Nephron progenitor cell (in vitro differentiated cells): ENCODE measurements around the gene SMIM17.

ENCODE experiments used
- DNase-seq: peaks from one replicate; pipeline ENCODE4 v3.0.0; 2021
- H3K27ac Mint-ChIP-seq: 2 replicates; pipeline ENCODE4 v1.8.0; 2021; ENCODE audit warnings: mild to moderate bottlenecking, moderate library complexity, mixed read lengths
- H3K27me3 Mint-ChIP-seq: 2 replicates; pipeline ENCODE4 v1.8.0; 2021; ENCODE audit warnings: mild to moderate bottlenecking, low read depth, mixed read lengths; ENCODE audit not compliant: poor library complexity
- H3K36me3 Mint-ChIP-seq: 2 replicates; pipeline ENCODE4 v1.8.0; 2021; ENCODE audit warnings: low read depth, mixed read lengths
- H3K4me1 Mint-ChIP-seq: 2 replicates; pipeline ENCODE4 v1.8.0; 2021; ENCODE audit warnings: mixed read lengths
- H3K4me3 Mint-ChIP-seq: 2 replicates; pipeline ENCODE4 v1.8.0; 2021; ENCODE audit warnings: mild to moderate bottlenecking, moderate library complexity, mixed read lengths
- H3K9me3 Mint-ChIP-seq: 2 replicates; pipeline ENCODE4 v1.8.0; 2021; ENCODE audit warnings: mild to moderate bottlenecking, moderate library complexity, mixed read lengths
- TF ChIP-seq, protein P1 (sequence below): fragments of 200-600 bp; sonication (generic); IDR thresholded peaks from 2 replicates; pipeline ENCODE4 v1.5.0; 2021; ENCODE audit warnings: antibody characterized with exemption

The SMIM17 gene

DNA sequence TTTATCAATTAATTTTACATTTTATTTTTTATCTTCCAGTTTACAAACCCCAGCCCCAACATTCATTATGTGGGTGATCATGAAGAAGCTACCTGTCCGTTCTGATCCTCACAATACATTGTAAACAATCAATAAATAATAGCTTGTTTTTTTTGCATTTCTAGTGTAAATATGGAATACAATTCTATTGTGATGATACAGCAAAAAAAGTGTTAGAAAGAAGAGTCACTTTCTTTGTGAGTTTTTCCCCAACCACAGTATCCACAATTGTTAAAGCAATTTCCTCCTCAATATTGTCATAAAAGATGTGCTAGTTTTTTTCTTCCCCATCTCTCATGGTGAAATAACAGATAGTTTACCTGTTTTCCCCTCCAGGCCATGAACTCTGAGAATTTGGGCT is 58.9 kb downstream of the SMIM17 start:
- H3K4me1 Mint-ChIP-seq = no peaks in the 10 kb centered on the region
- no peak overlapping the region for H3K4me3 Mint-ChIP-seq
- TF ChIP-seq, protein P1, sequence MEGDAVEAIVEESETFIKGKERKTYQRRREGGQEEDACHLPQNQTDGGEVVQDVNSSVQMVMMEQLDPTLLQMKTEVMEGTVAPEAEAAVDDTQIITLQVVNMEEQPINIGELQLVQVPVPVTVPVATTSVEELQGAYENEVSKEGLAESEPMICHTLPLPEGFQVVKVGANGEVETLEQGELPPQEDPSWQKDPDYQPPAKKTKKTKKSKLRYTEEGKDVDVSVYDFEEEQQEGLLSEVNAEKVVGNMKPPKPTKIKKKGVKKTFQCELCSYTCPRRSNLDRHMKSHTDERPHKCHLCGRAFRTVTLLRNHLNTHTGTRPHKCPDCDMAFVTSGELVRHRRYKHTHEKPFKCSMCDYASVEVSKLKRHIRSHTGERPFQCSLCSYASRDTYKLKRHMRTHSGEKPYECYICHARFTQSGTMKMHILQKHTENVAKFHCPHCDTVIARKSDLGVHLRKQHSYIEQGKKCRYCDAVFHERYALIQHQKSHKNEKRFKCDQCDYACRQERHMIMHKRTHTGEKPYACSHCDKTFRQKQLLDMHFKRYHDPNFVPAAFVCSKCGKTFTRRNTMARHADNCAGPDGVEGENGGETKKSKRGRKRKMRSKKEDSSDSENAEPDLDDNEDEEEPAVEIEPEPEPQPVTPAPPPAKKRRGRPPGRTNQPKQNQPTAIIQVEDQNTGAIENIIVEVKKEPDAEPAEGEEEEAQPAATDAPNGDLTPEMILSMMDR = no peak
- no peak for DNase-seq
- H3K27me3 Mint-ChIP-seq = no peaks in the 10 kb centered on the region
- peaks cover 84% of the 10 kb centered on the region for H3K9me3 Mint-ChIP-seq
- no peaks in the 10 kb centered on the region for H3K36me3 Mint-ChIP-seq
- no peak overlapping the region for H3K27ac Mint-ChIP-seq

DNA sequence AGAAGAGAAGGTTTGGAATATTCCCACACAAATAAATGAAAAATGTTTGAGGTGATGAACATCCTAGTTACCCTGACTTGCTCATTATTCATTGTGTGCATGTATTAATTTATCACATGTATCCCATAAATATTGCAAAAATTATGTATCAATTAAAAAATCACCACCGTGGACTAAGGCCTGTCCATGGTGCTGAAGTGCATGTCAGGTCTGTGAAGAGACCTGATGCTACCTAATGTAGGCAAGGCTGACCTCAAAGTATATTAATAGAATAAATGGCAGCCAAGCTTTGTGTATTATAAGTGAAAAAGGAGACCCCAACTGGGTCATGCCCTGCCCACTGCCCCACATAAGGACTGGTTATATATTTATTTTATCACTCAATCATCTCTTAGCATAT is 63.0 kb downstream of the SMIM17 start:
- Mint-ChIP-seq H3K4me3 (no peak overlapping the region), H3K4me1 (no peaks in the 10 kb centered on the region), H3K27me3 (no peaks in the 10 kb centered on the region), H3K9me3 (peaks cover 87% of the 10 kb centered on the region), H3K27ac (no peak overlapping the region), H3K36me3 (no peaks in the 10 kb centered on the region)
- DNase-seq = no peak
- TF ChIP-seq, protein P1 = no peak
